Uterus (tissue), 4 donors: Measurements from ENCODE around the gene IRGQ. TPM values are rescaled to one million over a fixed set of nuclear protein-coding genes. Genes with fewer than 3 reads are reported as not detected.

Source experiments
- DNase-seq, 2 donors: peaks; one replicate each; pipeline ENCODE4 v3.0.0-alpha.2; 2019 to 2020
- H3K27ac ChIP-seq, 2 donors: fragments of 200-600 bp; sonication (generic); 1 replicate in 1 of 2; 2 replicates in 1 of 2; pipeline ENCODE4 v1.5.1; 2016 to 2018
- H3K27me3 ChIP-seq, 2 donors: fragments of 200-600 bp; sonication (generic); one replicate each; pipeline ENCODE4 v1.5.1; 2018 to 2019; ENCODE audit warnings: control low read depth in 1 of 2
- H3K36me3 ChIP-seq, 2 donors: fragments of 200-600 bp; sonication (generic); one replicate each; pipeline ENCODE4 v1.5.1; 2019; ENCODE audit warnings: control low read depth in 1 of 2
- H3K4me1 ChIP-seq, 2 donors: fragments of 200-600 bp; sonication (generic); one replicate each; pipeline ENCODE4 v1.5.1; 2018 to 2019; ENCODE audit warnings: control low read depth in 1 of 2
- H3K4me3 ChIP-seq, 2 donors: fragments of 200-600 bp; sonication (generic); 1 replicate in 1 of 2; 2 replicates in 1 of 2; pipeline ENCODE4 v1.5.1; 2018 to 2019; ENCODE audit warnings: mild to moderate bottlenecking in 1 of 2
- H3K9me3 ChIP-seq, 2 donors: fragments of 200-600 bp; sonication (generic); one replicate each; pipeline ENCODE4 v1.5.1; 2019; ENCODE audit warnings: control low read depth in 1 of 2
- CTCF ChIP-seq, 4 experiments: fragments of 200-600 bp in 2 of 4; fragments of 450-650 bp in 2 of 4; sonication (generic) in 2 of 4; IDR thresholded peaks; one replicate each; pipeline ENCODE4 v1.5.1; 2016 to 2019; ENCODE audit warnings: antibody characterized with exemption in 4 of 4, mild to moderate bottlenecking in 2 of 4, moderate library complexity in 1 of 4
- POLR2A ChIP-seq, 2 donors: fragments of 450-650 bp; IDR thresholded peaks; one replicate each; pipeline ENCODE4 v1.6.1; 2016; ENCODE audit warnings: antibody characterized with exemption in 2 of 2, mild to moderate bottlenecking in 1 of 2, moderate library complexity in 1 of 2
- intact Hi-C: fragments of 100-400 bp; cut with DNase I; formaldehyde crosslinking; loops from one replicate; pipeline ENCODE4 v1.15.1; 2023; ENCODE audit warnings: low total_unique reads
- total RNA-seq, 4 donors: library from RNA; depleted of rRNA in 3 of 4; stranded (reverse); fragments of >200 nt in 3 of 4; gene quantifications; one replicate each; pipeline versions ENCODE4 v1.1.0 to v1.2.4, GENCODE V29; 2014 to 2023
- donor health status: DM: yes; HTN: yes; CAD: no.

Gene IRGQ
- total RNA-seq, 4 donors from 2014 or later, result 4.1 to 31.0 (median 17.2) TPM

GRCh38 chr19:43545276-43545675, 50.7 kb downstream of the IRGQ start:
- no peak for TF ChIP-seq CTCF (IDR thresholded peaks at IDR 0.05)
- no peak for TF ChIP-seq POLR2A (IDR thresholded peaks at IDR 0.05)
- DNase-seq, result no peak
- H3K36me3 ChIP-seq, result no peaks in the 10 kb centered on the region

GRCh38 chr19:43544077-43544476, 51.9 kb downstream of the IRGQ start:
- H3K27me3 ChIP-seq, result no peaks in the 10 kb centered on the region
- no peak overlapping the region for H3K4me3 ChIP-seq
- peaks cover 0 to under 1% of the 10 kb centered on the region in 2 donors for H3K9me3 ChIP-seq
- H3K4me1 ChIP-seq, result no peaks in the 10 kb centered on the region
- intact Hi-C loops, result no loop called here
- no peak for DNase-seq
- TF ChIP-seq POLR2A (IDR thresholded peaks at IDR 0.05), result no peak
- H3K36me3 ChIP-seq, result no peaks in the 10 kb centered on the region
- H3K27ac ChIP-seq, result no peak overlapping the region

More at GRCh38 chr19:43545276-43545675, 50.7 kb downstream of the IRGQ start:
- Histone ChIP-seq H3K27ac (no peak overlapping the region), H3K4me3 (no peak overlapping the region), H3K9me3 (no peaks in the 10 kb centered on the region), H3K4me1 (no peaks in the 10 kb centered on the region), H3K27me3 (no peaks in the 10 kb centered on the region)
- intact Hi-C loops, result no loop called here

- TF ChIP-seq CTCF (IDR thresholded peaks at IDR 0.05) (no peak), POLR2A (IDR thresholded peaks at IDR 0.05) (no peak)
- Histone ChIP-seq H3K4me1 (no peaks in the 10 kb centered on the region), H3K4me3 (no peak overlapping the region), H3K27me3 (no peaks in the 10 kb centered on the region), H3K9me3 (peaks cover 0 to 5% of the 10 kb centered on the region in 2 donors), H3K27ac (no peak overlapping the region), H3K36me3 (no peaks in the 10 kb centered on the region)
- intact Hi-C loops, result no loop called here
- no peak for DNase-seq
Observed at GRCh38 chr19:43541920-43542650, 53.8 kb downstream of the IRGQ start.

GRCh38 chr19:43540381-43540780, 55.6 kb downstream of the IRGQ start:
- no peak overlapping the region for H3K4me3 ChIP-seq
- peaks cover 0 to 3% of the 10 kb centered on the region in 2 donors for H3K4me1 ChIP-seq
- no peaks in the 10 kb centered on the region for H3K27me3 ChIP-seq
- intact Hi-C loops, result no loop called here
- DNase-seq, result no peak
- peaks cover 0 to 5% of the 10 kb centered on the region in 2 donors for H3K9me3 ChIP-seq
- H3K36me3 ChIP-seq, result no peaks in the 10 kb centered on the region
- no peak overlapping the region for H3K27ac ChIP-seq
- no peak for TF ChIP-seq CTCF (IDR thresholded peaks at IDR 0.05)
- TF ChIP-seq POLR2A (IDR thresholded peaks at IDR 0.05), result no peak

GRCh38 chr19:43538922-43539321, 57.0 kb downstream of the IRGQ start:
- Histone ChIP-seq H3K4me1 (peaks cover 0 to 4% of the 10 kb centered on the region in 2 donors), H3K9me3 (peaks cover 0 to 5% of the 10 kb centered on the region in 2 donors), H3K27me3 (no peaks in the 10 kb centered on the region), H3K27ac (no peak overlapping the region), H3K36me3 (no peaks in the 10 kb centered on the region), H3K4me3 (no peak overlapping the region)
- DNase-seq, result no peak
- intact Hi-C loops, result no loop called here
- no peak for TF ChIP-seq CTCF (IDR thresholded peaks at IDR 0.05)
- TF ChIP-seq POLR2A (IDR thresholded peaks at IDR 0.05), result no peak
